ENCODE data around the gene RAB36. TPM values are rescaled to one million over a fixed set of nuclear protein-coding genes. Genes with fewer than 3 reads are reported as not detected.

Gene RAB36
- total RNA-seq, 1 experiment from 2014 or later = 1.8 TPM

GRCh38 chr22:23166841-23167616 lies 21.8 kb downstream of the RAB36 start:
- Mint-ChIP-seq H3K4me3 (no peak overlapping the region), H3K36me3 (no peaks in the 10 kb centered on the region)
- CTCF ChIA-PET = interaction anchor here (0.7 to 5.5 kb wide), 5 partner anchors 11 to 207 kb away, joined by 3 to 42 read pairs (median 4); no protein-coding TSS in a partner anchor

GRCh38 chr22:23168391-23169042 lies 23.2 kb downstream of the RAB36 start:
- no peaks in the 10 kb centered on the region for H3K9me3 Mint-ChIP-seq
- no peaks in the 10 kb centered on the region for H3K27me3 Mint-ChIP-seq (ENCODE audit: low read depth)
- TF ChIP-seq, protein P1, sequence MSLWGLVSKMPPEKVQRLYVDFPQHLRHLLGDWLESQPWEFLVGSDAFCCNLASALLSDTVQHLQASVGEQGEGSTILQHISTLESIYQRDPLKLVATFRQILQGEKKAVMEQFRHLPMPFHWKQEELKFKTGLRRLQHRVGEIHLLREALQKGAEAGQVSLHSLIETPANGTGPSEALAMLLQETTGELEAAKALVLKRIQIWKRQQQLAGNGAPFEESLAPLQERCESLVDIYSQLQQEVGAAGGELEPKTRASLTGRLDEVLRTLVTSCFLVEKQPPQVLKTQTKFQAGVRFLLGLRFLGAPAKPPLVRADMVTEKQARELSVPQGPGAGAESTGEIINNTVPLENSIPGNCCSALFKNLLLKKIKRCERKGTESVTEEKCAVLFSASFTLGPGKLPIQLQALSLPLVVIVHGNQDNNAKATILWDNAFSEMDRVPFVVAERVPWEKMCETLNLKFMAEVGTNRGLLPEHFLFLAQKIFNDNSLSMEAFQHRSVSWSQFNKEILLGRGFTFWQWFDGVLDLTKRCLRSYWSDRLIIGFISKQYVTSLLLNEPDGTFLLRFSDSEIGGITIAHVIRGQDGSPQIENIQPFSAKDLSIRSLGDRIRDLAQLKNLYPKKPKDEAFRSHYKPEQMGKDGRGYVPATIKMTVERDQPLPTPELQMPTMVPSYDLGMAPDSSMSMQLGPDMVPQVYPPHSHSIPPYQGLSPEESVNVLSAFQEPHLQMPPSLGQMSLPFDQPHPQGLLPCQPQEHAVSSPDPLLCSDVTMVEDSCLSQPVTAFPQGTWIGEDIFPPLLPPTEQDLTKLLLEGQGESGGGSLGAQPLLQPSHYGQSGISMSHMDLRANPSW (CRISPR knock-in tag; conservative IDR thresholded peaks at IDR 0.05; ENCODE audit: low read depth) = no peak
- TF ChIP-seq NR1H2 (CRISPR knock-in tag; IDR thresholded peaks at IDR 0.05) (no peak), NFE2L1 (CRISPR knock-in tag; IDR thresholded peaks at IDR 0.05) (no peak), TCF7 (CRISPR knock-in tag; IDR thresholded peaks at IDR 0.05; ENCODE audit: low read depth) (no peak), GABPB1 (CRISPR knock-in tag; IDR thresholded peaks at IDR 0.05) (no peak)
- TF ChIP-seq, protein P2, sequence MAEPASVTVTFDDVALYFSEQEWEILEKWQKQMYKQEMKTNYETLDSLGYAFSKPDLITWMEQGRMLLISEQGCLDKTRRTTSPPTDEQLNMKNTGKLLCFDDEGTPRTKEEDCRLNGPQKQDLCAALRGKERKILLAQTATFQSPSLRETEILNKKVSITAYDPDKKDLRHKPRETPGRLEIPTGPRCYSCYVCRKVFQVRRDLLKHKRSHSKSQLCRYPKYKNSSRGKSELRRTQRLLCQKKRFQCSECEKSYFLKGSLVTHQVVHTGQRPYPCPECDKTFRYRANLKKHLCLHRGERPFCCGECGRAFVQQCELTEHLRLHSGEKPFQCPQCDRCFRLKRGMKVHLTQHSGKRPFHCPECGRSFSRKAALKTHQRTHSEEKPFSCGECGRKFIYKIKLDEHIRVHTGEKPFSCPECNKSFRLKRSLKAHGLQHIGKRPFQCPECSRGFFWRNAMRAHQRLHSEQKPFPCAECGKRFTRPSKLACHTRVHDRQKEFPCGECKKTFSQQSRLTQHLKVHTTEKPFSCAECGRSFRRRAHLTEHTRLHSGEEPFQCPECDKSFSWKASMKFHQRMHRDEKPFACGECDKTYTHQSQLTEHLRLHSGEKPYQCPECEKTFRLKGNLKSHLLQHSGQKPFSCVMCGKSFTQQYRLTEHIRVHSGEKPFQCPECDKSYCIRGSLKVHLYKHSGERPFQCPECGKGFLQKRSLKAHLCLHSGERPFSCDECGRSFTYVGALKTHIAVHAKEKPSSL (CRISPR knock-in tag; conservative IDR thresholded peaks at IDR 0.05) = no peak
- TF ChIP-seq, protein P3, sequence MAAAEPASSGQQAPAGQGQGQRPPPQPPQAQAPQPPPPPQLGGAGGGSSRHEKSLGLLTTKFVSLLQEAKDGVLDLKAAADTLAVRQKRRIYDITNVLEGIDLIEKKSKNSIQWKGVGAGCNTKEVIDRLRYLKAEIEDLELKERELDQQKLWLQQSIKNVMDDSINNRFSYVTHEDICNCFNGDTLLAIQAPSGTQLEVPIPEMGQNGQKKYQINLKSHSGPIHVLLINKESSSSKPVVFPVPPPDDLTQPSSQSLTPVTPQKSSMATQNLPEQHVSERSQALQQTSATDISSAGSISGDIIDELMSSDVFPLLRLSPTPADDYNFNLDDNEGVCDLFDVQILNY (CRISPR knock-in tag; IDR thresholded peaks at IDR 0.05) = no peak
- TF ChIP-seq, protein P4, sequence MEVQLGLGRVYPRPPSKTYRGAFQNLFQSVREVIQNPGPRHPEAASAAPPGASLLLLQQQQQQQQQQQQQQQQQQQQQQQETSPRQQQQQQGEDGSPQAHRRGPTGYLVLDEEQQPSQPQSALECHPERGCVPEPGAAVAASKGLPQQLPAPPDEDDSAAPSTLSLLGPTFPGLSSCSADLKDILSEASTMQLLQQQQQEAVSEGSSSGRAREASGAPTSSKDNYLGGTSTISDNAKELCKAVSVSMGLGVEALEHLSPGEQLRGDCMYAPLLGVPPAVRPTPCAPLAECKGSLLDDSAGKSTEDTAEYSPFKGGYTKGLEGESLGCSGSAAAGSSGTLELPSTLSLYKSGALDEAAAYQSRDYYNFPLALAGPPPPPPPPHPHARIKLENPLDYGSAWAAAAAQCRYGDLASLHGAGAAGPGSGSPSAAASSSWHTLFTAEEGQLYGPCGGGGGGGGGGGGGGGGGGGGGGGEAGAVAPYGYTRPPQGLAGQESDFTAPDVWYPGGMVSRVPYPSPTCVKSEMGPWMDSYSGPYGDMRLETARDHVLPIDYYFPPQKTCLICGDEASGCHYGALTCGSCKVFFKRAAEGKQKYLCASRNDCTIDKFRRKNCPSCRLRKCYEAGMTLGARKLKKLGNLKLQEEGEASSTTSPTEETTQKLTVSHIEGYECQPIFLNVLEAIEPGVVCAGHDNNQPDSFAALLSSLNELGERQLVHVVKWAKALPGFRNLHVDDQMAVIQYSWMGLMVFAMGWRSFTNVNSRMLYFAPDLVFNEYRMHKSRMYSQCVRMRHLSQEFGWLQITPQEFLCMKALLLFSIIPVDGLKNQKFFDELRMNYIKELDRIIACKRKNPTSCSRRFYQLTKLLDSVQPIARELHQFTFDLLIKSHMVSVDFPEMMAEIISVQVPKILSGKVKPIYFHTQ (CRISPR knock-in tag; IDR thresholded peaks at IDR 0.05) = no peak
- no peak overlapping the region for H3K27ac Mint-ChIP-seq
- DNase-seq (ENCODE audit: low spot score) = no peak
- POLR2A ChIA-PET = no interaction called here
- ATAC-seq = no peak
- no peak overlapping the region for H3K4me3 Mint-ChIP-seq
- H3K4me1 Mint-ChIP-seq = peaks cover 11% of the 10 kb centered on the region
- H3K36me3 Mint-ChIP-seq = no peaks in the 10 kb centered on the region
- CTCF ChIA-PET = interaction anchor here (1.2 to 5.5 kb wide), 3 partner anchors 12 to 92 kb away, joined by 3 to 42 read pairs (median 4); no protein-coding TSS in a partner anchor

More at GRCh38 chr22:23166841-23167616, 21.8 kb downstream of the RAB36 start:
- no peaks in the 10 kb centered on the region for H3K9me3 Mint-ChIP-seq
- peak; percentile 43 for ATAC-seq
- H3K4me1 Mint-ChIP-seq = peaks cover 11% of the 10 kb centered on the region
- no peak for TF ChIP-seq GABPB1 (CRISPR knock-in tag; IDR thresholded peaks at IDR 0.05)
- peak; percentile 54; the same call in 1 of the 2 replicates for TF ChIP-seq ZNF423 (CRISPR knock-in tag; IDR thresholded peaks at IDR 0.05)
- TF ChIP-seq CDX4 (CRISPR knock-in tag; IDR thresholded peaks at IDR 0.05; ENCODE audit: borderline replicate concordance) = no peak
- H3K27me3 Mint-ChIP-seq (ENCODE audit: low read depth) = no peaks in the 10 kb centered on the region
- H3K27ac Mint-ChIP-seq = no peak overlapping the region
- no peak for DNase-seq (ENCODE audit: low spot score)
- POLR2A ChIA-PET = no interaction called here
